Ectodermal cell (in vitro differentiated cells): ENCODE measurements around the gene FLT3LG.
A peak's percentile ranks its signal among the peaks of the same experiment; 100 is the strongest.
"Not testable (repeated sequence)": the region's sequence is repeated elsewhere in the genome, so short reads cannot be mapped to it uniquely, and the experiment has no call there.

Experiments used
- H3K27ac ChIP-seq: 2 replicates; pipeline ENCODE4 v1.7.0; 2013; ENCODE audit warnings: mild to moderate bottlenecking, low read depth, low read length; ENCODE audit not compliant: insufficient read depth, poor library complexity, severe bottlenecking
- H3K27me3 ChIP-seq: 2 replicates; pipeline ENCODE4 v1.7.0; 2013; ENCODE audit warnings: mild to moderate bottlenecking, low read length; ENCODE audit not compliant: insufficient read depth, control insufficient read depth, poor library complexity, severe bottlenecking
- H3K36me3 ChIP-seq: one replicate; pipeline ENCODE4 v1.7.0; 2013; ENCODE audit warnings: low read length; ENCODE audit not compliant: control insufficient read depth, insufficient read depth
- H3K4me1 ChIP-seq: one replicate; pipeline ENCODE4 v1.7.0; 2013; ENCODE audit warnings: low read length; ENCODE audit not compliant: control insufficient read depth, insufficient read depth
- H3K4me3 ChIP-seq: 2 replicates; pipeline ENCODE4 v1.7.0; 2013; ENCODE audit warnings: low read depth, low read length, control low read depth; ENCODE audit not compliant: insufficient read depth
- H3K9me3 ChIP-seq: 2 replicates; pipeline ENCODE4 v1.7.0; 2013; ENCODE audit warnings: mild to moderate bottlenecking, low read length, moderate library complexity; ENCODE audit not compliant: control insufficient read depth
- WGBS, 2 experiments: methylation state at CpG; one replicate each; pipeline ENCODE4 v1.1.7; 2013; ENCODE audit warnings: missing lambda C conversion rate in 2 of 2; 5-methylcytosine and 5-hydroxymethylcytosine counted together

FLT3LG gene

DNA sequence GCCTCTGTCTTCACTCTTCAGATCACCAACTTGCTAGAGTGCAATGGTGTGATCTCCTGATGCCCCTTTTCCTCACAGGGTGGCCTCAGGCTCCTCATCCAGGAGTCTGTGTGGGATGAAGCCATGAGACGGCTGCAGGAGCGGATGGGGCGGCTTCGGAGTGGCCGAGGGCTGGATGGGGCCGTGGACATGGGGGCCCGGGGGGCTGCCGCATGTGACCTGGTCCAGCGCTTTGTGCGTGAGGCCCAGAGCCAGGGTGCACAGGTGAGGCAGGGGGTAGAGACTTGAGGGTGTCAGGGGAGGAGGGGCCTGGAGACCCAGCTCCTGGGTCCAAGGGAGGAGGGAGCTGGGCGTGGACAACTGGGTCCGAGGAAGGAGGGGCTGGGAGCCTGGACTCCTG, 11.5 kb upstream of the FLT3LG start:
- no peak overlapping the region for H3K27ac ChIP-seq
- H3K9me3 ChIP-seq, result no peaks in the 10 kb centered on the region
- no peaks in the 10 kb centered on the region for H3K27me3 ChIP-seq
- peaks cover 17% of the 10 kb centered on the region for H3K36me3 ChIP-seq
- no peaks in the 10 kb centered on the region for H3K4me1 ChIP-seq
- H3K4me3 ChIP-seq, result no peak overlapping the region
- WGBS, 2 experiments, result 88 to 89% methylated on average over 12 of the region's 12 CpGs

DNA sequence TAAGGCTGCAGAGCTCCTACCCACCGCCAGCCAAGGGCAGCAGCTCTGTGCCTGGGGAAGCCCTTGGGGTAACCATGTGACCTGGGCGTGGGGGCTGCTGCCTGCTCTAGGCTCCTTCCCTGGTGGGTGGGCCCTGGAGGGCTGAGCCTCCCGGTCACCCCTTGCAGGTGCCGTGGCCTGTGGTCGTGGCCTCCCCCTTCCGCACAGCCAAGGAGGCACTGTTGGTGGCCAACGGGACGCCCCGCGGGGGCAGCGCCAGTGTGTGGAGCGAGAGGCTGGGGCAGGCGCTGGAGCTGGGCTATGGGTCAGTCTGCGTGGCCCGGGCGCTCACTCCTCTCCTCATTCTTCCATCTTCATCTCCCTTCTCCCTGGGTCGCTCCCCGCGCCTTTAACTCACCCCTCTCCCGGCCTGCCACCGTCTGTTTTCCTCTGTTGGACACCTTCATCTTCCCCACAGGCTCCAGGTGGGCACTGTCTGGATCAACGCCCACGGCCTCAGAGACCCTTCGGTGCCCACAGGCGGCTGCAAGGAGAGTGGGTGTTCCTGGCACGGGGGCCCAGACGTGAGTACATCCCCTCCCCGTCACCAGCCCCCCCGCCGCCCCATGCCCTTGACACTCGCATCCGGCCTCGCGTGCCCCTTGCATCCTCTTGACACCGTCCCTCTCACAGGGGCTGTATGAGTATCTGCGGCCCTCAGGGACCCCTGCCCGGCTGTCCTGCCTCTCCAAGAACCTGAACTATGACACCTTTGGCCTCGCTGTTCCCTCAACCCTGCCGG, 9.9 kb upstream of the FLT3LG start:
- no peak overlapping the region for H3K4me3 ChIP-seq
- H3K9me3 ChIP-seq, result no peaks in the 10 kb centered on the region
- peaks cover 13% of the 10 kb centered on the region for H3K36me3 ChIP-seq
- 93% methylated on average over 39 of the region's 39 CpGs for WGBS, 2 experiments
- peaks cover 6% of the 10 kb centered on the region for H3K4me1 ChIP-seq
- no peaks in the 10 kb centered on the region for H3K27me3 ChIP-seq
- no peak overlapping the region for H3K27ac ChIP-seq

DNA sequence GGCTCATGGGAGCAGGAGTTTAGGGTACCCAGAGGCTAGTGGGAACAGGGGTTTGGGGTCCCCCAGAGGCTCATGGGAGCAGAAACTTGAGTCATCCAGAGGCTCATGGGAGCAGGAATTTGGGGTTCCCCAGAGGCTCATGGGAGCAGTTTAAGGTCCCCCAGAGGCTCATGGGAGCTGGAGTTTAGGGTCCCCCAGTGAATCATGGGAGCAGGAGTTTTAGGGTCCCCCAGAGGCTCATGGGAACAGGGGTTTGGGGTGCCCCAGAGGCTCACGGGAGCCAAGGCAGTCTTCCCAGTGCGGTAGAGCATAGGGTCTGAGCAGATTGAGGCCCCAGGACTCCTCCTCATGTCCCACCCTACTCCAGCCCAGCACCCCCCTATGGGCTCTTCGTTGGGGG, 8.6 kb upstream of the FLT3LG start:
- Histone ChIP-seq H3K4me1 (peaks cover 6% of the 10 kb centered on the region), H3K27ac (no peak overlapping the region), H3K4me3 (no peak overlapping the region), H3K36me3 (peaks cover 6% of the 10 kb centered on the region), H3K9me3 (no peaks in the 10 kb centered on the region), H3K27me3 (no peaks in the 10 kb centered on the region)
- 95 to 96% methylated on average over 3 of the region's 3 CpGs for WGBS, 2 experiments

DNA sequence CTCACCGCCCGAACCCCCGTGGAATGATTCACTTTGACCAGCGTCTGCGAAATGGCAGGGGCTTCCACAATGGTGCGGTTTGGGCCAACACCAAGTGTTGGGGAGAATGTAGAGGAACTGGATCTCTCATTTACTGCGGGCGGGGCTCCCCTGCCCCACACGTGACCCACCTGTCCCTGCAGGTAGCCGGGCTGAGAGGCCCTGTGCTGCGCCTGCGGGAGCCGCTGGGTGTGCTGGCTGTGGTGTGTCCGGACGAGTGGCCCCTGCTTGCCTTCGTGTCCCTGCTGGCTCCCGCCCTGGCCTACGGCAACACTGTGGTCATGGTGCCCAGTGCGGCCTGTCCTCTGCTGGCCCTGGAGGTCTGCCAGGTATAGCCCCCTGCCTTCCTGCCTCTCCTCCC, 5.8 kb upstream of the FLT3LG start:
- Histone ChIP-seq H3K4me3 (no peak overlapping the region), H3K9me3 (no peaks in the 10 kb centered on the region), H3K27me3 (no peaks in the 10 kb centered on the region), H3K36me3 (peaks cover 6% of the 10 kb centered on the region), H3K4me1 (peaks cover 6% of the 10 kb centered on the region), H3K27ac (no peak overlapping the region)
- 91 to 94% methylated on average over 19 of the region's 19 CpGs for WGBS, 2 experiments

DNA sequence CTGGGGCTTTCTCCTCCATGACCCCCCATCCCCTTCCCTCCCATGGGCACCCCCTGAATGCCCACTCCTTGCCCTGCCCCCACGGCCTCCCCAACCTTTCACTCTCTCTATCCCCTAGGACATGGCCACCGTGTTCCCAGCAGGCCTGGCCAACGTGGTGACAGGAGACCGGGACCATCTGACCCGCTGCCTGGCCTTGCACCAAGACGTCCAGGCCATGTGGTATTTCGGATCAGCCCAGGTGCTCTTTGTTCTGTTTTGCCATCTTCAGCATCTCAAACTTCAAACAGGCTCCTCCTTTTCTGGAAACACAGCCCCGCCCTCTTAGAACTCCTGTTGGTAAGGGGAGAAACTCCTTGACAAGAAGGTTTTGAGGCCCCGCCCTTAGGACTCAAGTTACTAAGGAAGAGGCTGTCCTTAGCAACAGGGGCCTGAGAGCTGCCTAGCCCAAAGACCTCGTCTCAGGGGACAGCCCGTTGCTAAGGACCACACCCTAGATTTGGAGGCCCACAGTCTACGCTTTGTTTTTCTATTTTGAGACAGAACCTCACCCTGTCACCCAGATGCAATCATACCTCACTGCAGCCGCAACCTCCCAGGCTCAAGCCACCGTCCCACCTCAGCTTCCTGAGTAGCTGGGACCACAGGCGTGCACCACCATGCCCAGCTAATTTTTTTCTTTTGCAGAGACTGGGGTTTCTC, 5.1 kb upstream of the FLT3LG start:
- Histone ChIP-seq H3K27ac (no peak overlapping the region), H3K4me1 (peaks cover 6% of the 10 kb centered on the region), H3K9me3 (no peaks in the 10 kb centered on the region), H3K27me3 (no peaks in the 10 kb centered on the region), H3K36me3 (peaks cover 6% of the 10 kb centered on the region), H3K4me3 (no peak overlapping the region)
- WGBS, 2 experiments, result 69 to 71% methylated on average over 15 of the region's 15 CpGs

DNA sequence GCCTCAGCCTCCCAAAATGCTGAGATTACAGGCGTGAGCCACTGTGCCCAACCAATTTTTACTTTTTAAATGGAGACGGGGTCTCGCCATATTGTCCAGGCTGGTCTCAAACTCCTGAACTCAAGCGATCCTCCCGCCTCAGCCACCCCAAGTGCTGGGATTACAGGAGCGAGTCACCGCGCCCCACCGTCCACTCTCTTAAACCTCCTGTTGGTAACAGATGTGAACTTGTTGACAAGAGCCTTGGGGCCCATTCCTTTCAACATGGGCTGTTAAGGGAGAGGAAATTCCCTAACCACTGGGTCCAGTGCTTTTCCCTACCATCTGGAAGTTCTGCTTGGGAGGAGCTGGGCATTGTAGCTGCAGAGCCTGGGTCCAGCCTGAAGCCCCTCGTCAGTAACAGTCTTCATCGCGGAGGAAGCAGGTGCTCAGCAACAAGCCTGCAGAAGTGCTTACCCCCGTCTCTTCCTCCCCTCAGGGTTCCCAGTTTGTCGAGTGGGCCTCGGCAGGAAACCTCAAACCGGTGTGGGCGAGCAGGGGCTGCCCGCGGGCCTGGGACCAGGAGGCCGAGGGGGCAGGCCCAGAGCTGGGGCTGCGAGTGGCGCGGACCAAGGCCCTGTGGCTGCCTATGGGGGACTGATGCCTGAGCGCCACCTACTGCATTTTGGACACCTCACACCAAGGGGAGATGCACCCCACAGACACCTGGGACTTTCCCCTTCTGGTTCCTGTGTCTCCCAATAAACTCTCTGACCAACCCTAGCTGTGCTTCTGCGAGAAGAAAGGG, 4.0 kb upstream of the FLT3LG start:
- Histone ChIP-seq H3K27ac (no peak overlapping the region), H3K4me3 (no peak overlapping the region), H3K27me3 (peaks cover 6% of the 10 kb centered on the region), H3K36me3 (peaks cover 5% of the 10 kb centered on the region), H3K9me3 (no peaks in the 10 kb centered on the region), H3K4me1 (peaks cover 6% of the 10 kb centered on the region)
- WGBS, 2 experiments, result 95% methylated on average over 25 of the region's 25 CpGs

DNA sequence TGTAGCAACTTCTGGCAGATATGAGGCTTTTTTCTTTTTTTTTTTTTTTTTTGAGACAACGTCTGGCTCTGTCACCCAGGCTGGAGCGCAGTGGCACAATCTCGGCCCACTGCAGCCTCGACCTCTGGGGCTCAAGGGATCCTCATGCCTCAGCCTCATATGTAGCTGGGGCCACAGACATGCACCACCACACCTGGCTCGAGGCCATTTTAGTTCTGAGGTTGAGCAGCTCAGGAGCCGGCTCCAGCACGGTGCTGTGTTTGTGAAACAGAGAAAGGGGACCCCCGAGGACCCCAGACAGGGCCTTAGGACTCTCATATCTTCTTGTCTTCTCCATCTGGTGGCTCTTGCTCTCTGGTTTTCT, 3.4 kb upstream of the FLT3LG start:
- H3K9me3 ChIP-seq, result no peaks in the 10 kb centered on the region
- H3K4me1 ChIP-seq, result peaks cover 6% of the 10 kb centered on the region
- WGBS, 2 experiments, result 93 to 97% methylated on average over 8 of the region's 8 CpGs
- no peaks in the 10 kb centered on the region for H3K36me3 ChIP-seq
- H3K27ac ChIP-seq, result no peak overlapping the region
- no peak overlapping the region for H3K4me3 ChIP-seq
- H3K27me3 ChIP-seq, result peaks cover 10% of the 10 kb centered on the region

DNA sequence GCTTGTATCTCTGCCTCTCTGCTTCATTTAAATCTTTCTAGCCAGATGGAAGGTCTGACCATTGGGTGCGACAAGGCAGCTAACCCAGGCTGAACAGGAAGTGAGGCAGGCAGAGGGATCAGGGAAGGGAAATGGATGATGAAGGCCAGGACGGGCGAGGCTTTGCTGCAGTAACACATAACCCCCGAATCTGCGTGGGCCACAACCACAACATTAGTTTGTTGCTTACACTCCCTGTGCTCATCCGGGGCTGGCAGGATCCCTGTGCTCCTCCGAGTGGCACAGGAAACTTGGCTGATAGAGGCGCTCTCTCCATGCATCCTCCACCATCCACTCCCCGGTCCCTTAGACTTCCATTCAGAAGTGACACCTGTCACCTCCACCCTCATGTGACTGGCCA, 1.1 kb upstream of the FLT3LG start:
- 86 to 93% methylated on average over 9 of the region's 9 CpGs for WGBS, 2 experiments
- Histone ChIP-seq H3K27ac (no peak overlapping the region), H3K9me3 (no peaks in the 10 kb centered on the region), H3K27me3 (peaks cover 10% of the 10 kb centered on the region), H3K4me1 (peaks cover 6% of the 10 kb centered on the region), H3K36me3 (no peaks in the 10 kb centered on the region), H3K4me3 (no peak overlapping the region)

DNA sequence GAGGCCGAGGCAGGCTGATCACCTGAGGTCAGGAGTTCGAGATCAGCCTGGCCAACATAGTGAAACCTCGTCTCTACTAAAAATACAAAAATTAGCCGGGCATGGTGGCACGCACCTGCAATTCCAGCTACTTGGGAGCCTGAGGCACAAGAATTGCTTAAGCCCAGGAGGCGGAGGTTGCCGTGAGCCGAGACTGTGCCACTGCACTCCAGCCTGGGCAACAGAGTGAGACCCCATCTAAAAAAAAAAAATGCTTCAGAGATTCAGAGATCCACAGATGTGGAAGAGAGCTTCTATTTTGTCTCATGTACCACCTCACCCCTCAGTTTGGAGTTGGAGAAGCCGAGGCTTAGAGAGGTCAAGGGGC, 531 bp upstream of the FLT3LG start:
- not testable (repeated sequence) for H3K9me3 ChIP-seq, H3K4me1 ChIP-seq, H3K4me3 ChIP-seq, H3K36me3 ChIP-seq, H3K27ac ChIP-seq
- WGBS, 2 experiments, result 82 to 87% methylated on average over 9 of the region's 9 CpGs
- peaks cover 10% of the 10 kb centered on the region for H3K27me3 ChIP-seq

DNA sequence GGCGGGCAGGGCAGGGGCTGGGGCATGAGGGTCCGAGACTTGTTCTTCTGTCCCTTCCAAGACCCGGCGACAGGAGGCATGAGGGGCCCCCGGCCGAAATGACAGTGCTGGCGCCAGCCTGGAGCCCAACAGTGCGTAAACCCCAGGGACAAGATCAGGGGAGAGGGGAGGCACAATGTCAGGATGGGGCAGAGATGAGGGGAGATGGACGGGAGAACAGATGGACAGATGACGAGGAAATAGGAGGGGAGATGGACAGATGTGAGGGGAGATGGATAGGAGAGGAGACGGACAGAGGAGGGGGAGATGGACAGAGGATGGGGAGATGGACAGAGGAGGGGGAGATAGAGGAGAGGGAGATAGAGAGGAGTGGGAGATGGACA, 518 bp downstream of the FLT3LG start:
- H3K27ac ChIP-seq, result no peak overlapping the region
- no peaks in the 10 kb centered on the region for H3K4me1 ChIP-seq
- peak overlapping the region; percentile 22 for H3K4me3 ChIP-seq
- H3K27me3 ChIP-seq, result peaks cover 10% of the 10 kb centered on the region
- 48% methylated on average over 11 of the region's 11 CpGs for WGBS, 2 experiments
- no peaks in the 10 kb centered on the region for H3K36me3 ChIP-seq
- no peaks in the 10 kb centered on the region for H3K9me3 ChIP-seq
